HK-2 (cell line): ENCODE results near the gene HDAC10.

Source experiments
- DNase-seq: peaks from one replicate; pipeline ENCODE4 v3.0.0-alpha.2; 2018; ENCODE audit not compliant: unreplicated experiment

HDAC10 gene

GRCh38 chr22:50270666-50271394 lies 19.8 kb upstream of the HDAC10 start:
- DNase-seq: peak; percentile 76

DNA sequence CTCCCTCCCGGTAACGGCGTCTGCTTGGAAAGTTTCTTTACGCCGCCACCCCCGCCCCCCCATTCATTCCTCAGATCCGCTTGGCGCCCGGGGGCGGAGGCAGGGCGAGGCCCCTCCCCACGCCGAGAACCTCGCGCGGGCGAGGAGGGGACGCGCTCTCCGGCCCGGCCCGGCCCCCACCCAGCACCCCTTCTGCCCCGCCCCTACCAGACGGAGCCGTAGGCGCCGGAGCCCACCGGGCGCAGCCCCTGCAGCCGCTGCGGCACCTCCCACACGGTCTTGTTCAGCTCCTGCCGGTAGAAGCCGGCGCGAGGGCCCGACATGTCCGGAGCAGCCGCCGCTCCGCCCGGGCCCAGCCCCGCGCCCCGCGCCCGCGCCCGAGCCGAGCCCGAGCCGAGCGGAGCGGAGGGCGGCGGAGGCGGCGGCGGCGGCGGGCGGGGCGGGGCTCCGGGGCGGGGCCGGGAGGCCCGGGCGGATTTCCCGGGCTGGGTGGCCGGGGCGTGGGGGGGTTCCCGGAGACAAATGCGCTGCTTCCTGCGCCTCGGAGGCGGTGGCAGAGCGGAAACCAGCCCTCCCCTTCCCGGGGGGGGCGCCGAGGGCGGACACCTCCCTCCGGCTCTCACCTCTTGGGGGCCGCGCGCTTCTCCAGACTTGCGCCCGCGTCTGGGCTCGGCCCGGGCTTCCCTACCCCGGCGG lies 19.1 kb upstream of the HDAC10 start, which contains the start of gene MAPK11:
TSS of gene MAPK11 (minus strand) at position 411 of the 696 bp plus-strand sequence. CDS start at position 323, 88 bp downstream.
- peak; percentile 66 for DNase-seq

GRCh38 chr22:50269573-50269969 lies 18.5 kb upstream of the HDAC10 start:
- no peak for DNase-seq

DNA sequence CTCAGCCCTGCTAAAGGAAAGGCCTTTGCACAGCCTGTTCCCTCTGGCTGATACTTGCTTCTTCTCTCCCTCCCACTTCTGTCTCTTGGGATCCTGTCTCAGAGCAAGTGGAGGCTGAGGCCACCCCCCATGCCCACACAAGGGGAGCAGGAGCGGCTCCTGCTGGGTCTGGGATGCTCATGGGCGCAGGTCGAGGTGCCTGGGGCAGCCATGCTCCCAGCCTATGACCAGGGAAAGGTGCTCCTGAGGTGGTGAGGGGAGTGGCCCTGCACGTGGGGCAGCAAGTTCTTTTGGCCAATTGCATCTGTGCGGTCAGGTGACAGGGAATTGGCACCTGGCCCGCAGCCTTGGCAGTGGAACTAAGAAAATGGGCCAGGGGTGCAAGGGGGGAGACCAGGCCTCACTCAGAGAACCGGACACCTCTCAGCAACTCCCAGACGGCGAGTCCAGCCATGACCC lies 17.6 kb upstream of the HDAC10 start:
- DNase-seq: no peak

DNA sequence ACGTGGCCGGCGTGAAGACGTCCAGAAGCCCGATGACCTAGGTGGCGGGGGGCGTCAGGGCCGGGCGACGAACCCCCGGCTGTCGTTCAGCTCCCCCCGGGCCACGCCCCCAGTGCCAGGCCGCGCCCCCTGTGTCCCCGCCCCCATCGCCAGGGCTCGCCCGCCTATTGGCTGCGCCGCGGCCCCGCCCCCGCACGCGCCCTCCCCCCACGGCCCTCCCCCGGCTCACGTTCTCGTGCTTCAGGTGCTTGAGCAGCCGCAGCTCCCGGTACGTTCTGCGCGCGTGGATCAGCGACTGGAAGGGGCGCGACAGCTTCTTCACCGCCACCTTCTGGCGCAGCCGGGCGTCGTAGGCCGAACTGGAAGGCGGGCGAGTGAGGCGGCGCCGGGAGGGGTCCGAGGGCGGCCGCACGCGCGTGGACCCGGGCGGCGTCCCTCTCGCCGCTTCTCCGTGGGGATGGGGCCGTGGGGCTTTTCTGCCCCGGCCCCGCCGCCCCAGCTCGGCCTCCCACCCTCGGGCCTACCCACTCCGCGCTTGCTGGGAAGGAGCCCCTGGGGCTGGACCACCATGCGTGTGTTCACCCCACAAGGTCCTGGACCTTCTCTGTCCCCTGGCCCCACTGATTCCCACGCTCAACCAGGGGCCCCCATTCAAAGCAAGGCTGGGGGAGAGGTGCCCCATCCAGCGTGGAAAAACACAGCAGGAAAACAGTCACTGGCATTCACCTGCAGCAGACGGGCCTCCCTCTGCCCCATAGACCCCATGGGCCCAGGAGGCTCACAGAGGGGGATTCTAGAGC lies 16.7 kb upstream of the HDAC10 start:
- no peak for DNase-seq

- no peak for DNase-seq
These were observed 15.9 kb upstream of the HDAC10 start for GRCh38 chr22:50266994-50267393.

DNA sequence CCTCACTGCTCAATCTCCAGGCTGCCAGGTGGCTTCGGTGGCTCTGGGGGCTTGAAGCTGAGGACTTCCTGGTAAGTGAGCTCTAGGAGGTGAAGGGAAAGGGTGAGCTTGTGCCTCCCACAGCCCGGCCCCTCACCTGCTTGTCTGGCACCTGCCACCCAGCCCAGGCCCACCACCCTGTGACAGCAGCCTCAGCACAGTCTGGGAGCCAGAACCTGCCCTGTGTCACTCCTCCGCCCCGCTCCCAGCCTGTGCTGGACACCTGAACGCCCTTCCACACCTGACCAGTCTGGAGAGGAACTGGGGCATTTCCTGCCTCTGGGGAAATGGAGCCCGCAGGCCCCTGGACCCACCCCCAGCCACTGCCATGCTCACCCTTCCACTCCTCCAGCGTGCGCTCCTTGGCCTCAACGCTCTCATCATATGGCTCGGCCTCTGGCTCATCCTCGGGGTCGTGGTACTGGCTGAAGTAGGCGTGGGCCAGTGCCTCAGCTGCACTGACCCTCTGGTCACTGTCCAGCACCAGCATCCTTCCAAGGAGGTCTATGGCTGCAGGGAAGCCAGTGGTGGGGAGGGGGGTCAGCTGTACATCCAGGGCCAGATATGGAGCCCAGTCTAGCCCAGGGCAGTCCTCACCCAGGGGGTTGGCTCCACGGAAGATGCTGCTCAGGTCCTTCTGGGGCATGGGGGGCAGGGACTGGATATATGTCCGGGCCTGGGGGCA lies 14.0 kb upstream of the HDAC10 start:
- DNase-seq: no peak

DNA sequence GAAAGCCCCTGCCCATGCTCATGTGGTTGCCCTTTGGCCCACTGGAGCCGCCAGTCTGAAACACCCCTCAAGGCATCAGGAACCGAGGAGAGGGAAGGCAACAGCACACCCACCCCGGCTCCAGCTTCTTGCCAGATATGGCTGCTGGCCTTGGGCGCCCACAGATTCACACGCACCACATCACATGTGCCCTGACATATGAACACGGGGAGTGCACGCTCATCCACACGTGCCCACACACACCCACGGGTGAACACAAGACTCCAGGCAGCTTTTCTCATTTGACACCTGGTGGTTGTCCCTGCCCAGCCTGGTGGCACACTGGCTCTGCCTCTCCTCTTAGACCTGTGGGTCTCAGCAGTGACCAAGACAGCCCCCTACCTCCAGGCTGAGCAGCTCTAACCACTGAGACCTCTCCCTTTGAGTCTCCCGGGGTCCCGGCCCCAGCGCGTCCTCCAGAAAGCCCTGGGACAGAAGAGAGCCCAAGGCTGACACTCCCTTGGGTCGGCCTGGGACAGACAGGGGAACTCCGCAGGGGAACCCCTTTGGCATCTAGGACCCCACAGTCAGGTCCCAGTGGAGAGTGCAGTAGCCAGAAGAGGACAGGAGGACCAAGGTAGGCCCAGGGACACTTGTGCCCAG lies 13.2 kb upstream of the HDAC10 start:
- no peak for DNase-seq

GRCh38 chr22:50262973-50263617 lies 12.0 kb upstream of the HDAC10 start:
- no peak for DNase-seq

- DNase-seq: peak; percentile 72
These were observed 11.4 kb upstream of the HDAC10 start for GRCh38 chr22:50262460-50262911.

DNA sequence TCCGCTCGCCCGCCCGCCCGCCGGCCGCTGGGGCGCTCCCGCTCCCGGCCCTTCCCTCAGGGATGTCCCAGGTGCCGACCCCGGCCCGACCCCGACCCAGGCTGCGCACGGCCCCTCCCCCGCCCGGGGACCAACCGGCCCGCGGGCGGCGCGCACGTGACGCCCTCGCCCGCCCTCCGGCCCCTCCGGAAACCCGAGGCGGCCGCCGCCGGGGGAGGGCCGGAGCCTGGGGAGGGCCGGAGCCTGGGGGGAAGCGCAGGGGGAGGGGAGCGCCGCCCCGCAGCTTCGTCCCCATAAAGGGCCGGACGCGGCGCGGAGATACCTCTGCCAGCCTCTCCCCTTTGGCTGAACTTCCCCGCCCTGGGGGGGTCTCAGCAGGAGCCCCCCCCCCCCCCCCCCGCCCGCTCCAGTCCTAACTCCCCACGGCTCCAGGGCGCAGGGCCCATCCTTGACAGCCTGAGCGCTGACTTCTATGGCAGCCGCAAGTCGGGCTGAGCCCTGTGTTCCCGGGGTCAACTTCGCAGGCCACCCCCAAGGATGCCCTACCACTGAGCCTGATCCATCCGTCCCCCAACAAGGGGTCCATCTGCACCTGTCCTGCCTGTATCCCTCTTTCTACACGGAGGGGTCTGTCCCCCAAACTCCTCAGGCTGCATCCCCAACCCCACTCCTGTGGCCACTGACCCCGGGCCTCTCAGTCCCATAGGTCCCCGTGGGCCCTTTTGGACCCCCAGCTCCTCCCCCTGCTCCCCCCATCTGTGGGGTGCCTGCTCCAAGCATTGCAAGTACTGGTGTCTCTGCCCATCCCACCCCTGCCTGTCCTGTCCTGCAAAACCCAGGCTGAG lies 10.8 kb upstream of the HDAC10 start, which contains the start of gene MAPK12:
TSS of gene MAPK12 (minus strand) at position 69 of the 845 bp plus-strand sequence. CDS start 174 bp downstream, outside the sequence.
- no peak for DNase-seq

DNA sequence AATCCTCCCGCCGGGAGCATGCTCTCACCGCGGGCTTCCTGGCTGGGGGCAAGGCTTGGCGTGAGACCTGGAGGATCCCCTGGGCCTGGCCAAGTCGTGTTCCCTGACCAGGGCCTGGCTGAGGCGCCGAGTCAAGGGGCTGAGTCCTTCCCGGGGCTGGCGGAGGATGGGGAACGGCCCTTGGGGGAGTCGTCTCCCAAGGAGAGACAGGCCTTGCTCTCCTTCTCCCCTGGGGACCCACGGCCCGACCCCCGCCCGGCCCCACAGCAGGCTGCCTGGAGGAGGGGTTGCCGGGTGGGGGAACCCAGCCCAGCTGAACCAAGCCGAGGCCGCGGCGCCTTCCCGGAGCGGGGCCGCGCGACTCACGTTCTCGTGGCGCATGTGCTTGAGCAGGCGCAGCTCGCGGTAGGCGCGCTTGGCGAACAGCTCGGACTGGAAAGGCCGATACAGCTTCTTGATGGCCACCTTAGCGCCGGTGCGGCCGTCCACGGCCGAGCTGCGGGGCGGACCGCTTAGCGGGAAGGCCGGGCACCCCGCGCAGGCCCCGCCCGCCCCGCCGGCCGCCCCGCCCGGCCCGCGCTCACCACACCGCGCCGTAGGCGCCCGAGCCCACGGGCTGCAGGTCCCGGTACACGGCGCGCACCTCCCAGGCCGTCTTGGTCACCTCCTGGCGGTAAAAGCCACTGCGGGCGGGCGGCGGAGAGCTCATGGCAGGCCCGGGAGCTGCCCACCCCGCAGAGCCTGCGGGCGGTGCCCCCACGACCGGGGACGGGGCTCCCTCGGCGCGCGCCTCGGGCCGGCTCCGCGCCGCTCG lies 9.9 kb upstream of the HDAC10 start:
- DNase-seq: peak; percentile 63

GRCh38 chr22:50260434-50260800 lies 9.4 kb upstream of the HDAC10 start:
- DNase-seq: no peak

DNA sequence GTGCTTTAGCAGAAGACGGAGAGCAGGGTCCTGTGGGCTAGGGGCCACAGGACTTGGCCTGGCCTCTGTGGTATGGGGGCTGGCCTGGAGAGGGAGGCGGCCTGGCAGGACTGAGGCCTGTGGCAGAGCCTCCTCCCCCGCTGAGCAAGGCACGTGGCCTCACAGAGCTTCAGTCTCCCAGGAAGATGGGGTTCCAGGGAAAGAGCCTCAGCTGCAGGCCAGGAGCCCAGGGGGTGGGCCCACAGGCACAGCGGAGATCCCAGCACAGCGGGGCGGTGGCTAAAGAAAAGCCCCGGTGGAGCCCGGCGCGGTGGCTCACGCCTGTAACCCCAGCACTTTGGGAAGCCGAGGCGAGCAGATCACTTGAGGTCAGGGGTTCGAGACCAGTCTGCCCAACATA lies 8.2 kb upstream of the HDAC10 start:
- DNase-seq: no peak

DNA sequence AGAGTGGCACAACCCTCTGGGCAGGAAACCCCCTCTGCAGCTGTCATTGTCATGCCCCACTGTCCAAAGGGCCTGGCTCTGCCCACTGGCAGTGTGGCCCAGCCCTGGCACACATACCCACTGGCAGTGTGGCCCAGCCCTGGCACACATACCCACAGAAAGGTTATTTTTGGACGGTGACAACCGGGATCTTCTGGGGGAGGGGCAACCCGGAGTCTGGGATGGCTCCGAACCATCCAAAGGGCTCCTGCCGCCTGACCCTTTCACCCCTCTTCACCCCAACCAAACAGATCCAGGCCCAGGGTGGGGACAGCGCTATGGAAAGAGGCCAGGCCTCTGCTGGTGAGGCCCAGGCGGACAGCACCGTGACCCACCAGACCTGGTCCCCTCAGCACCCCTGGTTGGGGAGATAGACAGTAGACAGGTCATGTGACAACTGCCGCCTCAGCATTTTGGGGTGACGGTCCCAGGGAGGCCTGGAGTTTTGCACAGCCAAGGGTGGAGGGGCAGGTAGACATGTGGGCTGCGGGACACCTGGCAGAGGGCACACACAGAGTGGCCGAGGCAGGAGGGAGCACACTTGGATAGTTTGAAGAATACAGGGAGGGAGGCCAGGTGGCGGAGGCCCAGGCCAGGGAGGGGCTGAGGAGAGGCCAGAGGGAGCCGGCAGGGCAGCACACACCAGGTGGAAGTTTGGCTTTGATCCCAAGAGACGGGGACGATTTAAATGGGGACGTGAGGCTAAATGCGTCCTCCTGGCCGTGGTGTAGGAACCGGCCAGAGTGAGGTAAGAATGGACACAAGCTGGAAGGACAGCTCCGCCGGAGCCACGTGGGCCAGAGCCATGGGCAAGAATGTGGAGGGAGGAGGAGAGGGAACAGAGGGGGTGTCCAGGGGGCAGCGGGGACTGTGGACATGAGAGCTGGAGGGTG lies 7.6 kb upstream of the HDAC10 start:
- no peak for DNase-seq

- no peak for DNase-seq
These were observed 6.6 kb upstream of the HDAC10 start for GRCh38 chr22:50257451-50258360.

- DNase-seq: no peak
These were observed 6.0 kb upstream of the HDAC10 start for GRCh38 chr22:50257041-50257440.
